Smooth muscle cell of bladder (primary cell): Measurements from ENCODE around the gene THEMIS2. TPM values are rescaled to one million over a fixed set of nuclear protein-coding genes. Genes with fewer than 3 reads are reported as not detected.

Experiments used
- total RNA-seq: library from RNA; depleted of rRNA; stranded (reverse); fragments of >200 nt; gene quantifications from 2 replicates; pipeline ENCODE4 v1.2.3, GENCODE V29; 2014

THEMIS2 gene
- total RNA-seq, result 5.2 and 7.5 TPM in 2 replicates

GRCh38 chr1:27872059-27872801 lies at the start of gene THEMIS2:
Gene THEMIS2 (plus strand): TSS chr1:27872544. CDS start chr1:27872572, 28 bp downstream.

GRCh38 chr1:27830621-27831440 lies 41.5 kb upstream of the THEMIS2 start, which contains the start of gene PPP1R8:
Gene PPP1R8 (plus strand): TSS chr1:27830782. CDS start chr1:27830836, 54 bp downstream.

GRCh38 chr1:27934818-27935549 lies 62.6 kb downstream of the THEMIS2 start, which contains the start of gene SMPDL3B:
Gene SMPDL3B (plus strand): TSS chr1:27935000. CDS start chr1:27935184, 184 bp downstream.

Other genes with a start within 250 kb of the THEMIS2 start
- gene FGR, start 237.4 kb upstream of the THEMIS2 start, total RNA-seq, result not detected in 2 replicates
- 15.4 and 25.2 TPM in 2 replicates for gene IFI6, start 200.4 kb upstream of the THEMIS2 start, total RNA-seq
- 12.9 and 15.4 TPM in 2 replicates for gene FAM76A, start 146.6 kb upstream of the THEMIS2 start, total RNA-seq
- gene STX12, start 99.3 kb upstream of the THEMIS2 start, total RNA-seq, result 46.2 and 53.1 TPM in 2 replicates
- 39.1 and 39.7 TPM in 2 replicates for gene PPP1R8, start 41.8 kb upstream of the THEMIS2 start, total RNA-seq
- 20.2 and 21.5 TPM in 2 replicates for gene RPA2, start 42.0 kb downstream of the THEMIS2 start, total RNA-seq
- gene SMPDL3B, start 62.5 kb downstream of the THEMIS2 start, total RNA-seq, result under 0.01 TPM in 1 of 2 replicates, not detected in the other
- 2.8 and 3.3 TPM in 2 replicates for gene XKR8, start 87.4 kb downstream of the THEMIS2 start, total RNA-seq
- gene EYA3, start 216.1 kb downstream of the THEMIS2 start, total RNA-seq, result 8.1 and 8.5 TPM in 2 replicates